ENCODE measurements around the gene DENND1A.

- TF ChIP-seq CTCF (IDR thresholded peaks at IDR 0.05; ENCODE audit: insufficient read depth, low read length, poor library complexity, severe bottlenecking) (no peak), EZH2phosphoT487 (conservative IDR thresholded peaks at IDR 0.05; ENCODE audit: low read length) (no peak)
Observed at GRCh38 chr9:123410281-123410910, 519.5 kb downstream of the DENND1A start.

Data from SU-DHL-6 (cell line).